Stimulated activated CD8-positive, alpha-beta memory T cell treated with anti-CD3 and anti-CD28 coated beads, Interleukin-15, amount 100 ng/mL, for 4 hours (primary cell): ENCODE measurements around the gene GPC5.
"Not testable (repeated sequence)": the region's sequence is repeated elsewhere in the genome, so short reads cannot be mapped to it uniquely, and the experiment has no call there.

Source experiments
- DNase-seq, 2 donors: peaks; one replicate each; pipeline ENCODE4 v3.0.0-alpha.2; 2020; ENCODE audit warnings: low read depth in 2 of 2

Gene GPC5

GRCh38 chr13:92461831-92462230 is 1063.4 kb downstream of the GPC5 start:
- DNase-seq = no peak

GRCh38 chr13:92463134-92463533 is 1064.7 kb downstream of the GPC5 start:
- no peak for DNase-seq

DNA sequence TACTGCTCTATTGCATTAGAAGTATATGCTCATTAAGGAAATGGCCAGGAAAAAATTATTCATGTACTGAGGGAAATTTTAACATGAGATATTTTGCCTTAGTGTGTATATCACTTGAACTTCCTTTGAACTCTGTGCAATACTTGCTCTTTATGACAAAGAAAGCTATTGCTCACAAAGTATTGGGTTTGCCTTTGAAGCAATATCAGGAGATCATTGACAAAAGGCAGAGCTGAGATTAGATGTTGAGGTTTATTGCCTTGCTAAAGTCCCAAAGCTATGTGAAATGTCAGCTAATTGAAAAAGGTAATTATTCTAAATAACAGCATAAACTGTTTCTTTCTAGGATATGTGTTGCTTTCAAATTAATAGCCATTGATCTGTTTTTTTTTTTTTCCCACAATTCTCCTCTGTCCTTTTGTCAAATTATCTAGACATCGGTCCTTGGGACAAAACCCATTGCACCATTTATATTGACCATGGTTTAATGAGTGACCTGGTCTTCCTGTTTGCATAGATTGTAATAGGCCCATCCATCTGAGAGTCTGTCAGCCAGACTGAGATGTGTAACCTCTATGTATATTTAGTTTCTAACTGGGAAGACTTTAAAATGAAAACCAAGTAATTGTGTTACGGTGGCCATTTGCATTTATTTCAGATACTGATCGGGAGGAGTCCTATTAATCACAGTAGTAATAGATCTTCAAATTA is 1075.5 kb downstream of the GPC5 start:
- DNase-seq = no peak

DNA sequence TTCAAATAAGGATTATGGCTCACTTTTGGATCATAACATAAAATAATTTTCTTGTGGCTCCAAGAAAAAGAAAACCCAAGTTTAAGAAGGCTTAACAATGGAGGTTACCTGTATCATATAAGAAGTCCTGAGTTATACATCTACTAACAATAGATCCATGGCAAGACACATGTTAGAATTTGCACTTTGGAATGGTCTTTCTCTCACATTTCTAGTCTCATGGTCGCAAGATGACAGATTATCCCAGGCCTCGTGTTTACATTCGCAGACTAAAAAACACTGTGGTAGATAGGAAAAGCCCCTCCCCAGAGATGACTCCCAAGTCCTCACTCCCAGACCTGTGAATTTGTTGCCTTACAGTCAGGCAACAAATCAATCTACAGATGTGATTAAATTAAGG is 1082.0 kb downstream of the GPC5 start:
- DNase-seq = no peak

GRCh38 chr13:92482790-92483189 is 1084.4 kb downstream of the GPC5 start:
- not testable (repeated sequence) for DNase-seq

GRCh38 chr13:92483894-92484293 is 1085.5 kb downstream of the GPC5 start:
- no peak for DNase-seq

DNA sequence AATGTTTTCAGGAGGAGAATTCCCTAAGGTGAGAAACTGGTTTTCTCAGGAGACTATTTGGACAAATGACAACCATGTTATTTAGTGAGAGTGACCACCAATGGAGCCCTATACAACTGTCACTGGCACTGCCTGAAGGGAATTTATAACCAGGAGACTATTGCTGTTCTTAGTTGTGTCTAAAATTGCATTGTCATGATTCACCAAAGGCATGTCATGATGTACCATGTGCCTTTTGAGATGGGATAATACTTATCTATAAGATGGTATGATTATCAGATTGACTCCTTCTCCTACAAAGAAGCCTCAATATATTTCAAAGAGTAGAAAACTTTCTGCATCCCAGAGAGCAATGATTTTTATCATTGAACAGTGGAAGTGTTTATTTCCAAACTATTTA is 1088.8 kb downstream of the GPC5 start:
- no peak for DNase-seq

- no peak for DNase-seq
Measured at GRCh38 chr13:92488249-92488852, 1089.9 kb downstream of the GPC5 start.

DNA sequence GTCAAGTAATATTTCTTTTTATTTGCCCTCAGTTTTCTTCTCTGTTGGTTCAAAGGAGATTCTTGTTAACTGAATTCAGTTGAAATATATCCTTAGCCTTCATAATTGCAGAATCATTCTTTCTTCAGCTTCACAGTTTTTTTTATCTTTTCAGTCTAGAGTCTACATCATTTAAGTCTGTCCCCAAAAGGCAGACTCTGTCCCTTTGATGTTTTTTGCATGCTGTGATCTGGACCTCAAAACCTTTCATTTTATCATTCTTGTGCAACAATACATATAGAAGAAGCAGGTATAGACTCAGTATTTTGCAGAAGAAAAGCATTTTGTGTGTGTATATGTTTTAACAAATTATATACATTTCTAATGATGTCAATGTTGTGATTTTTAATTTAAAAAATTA is 1093.4 kb downstream of the GPC5 start:
- no peak for DNase-seq

DNA sequence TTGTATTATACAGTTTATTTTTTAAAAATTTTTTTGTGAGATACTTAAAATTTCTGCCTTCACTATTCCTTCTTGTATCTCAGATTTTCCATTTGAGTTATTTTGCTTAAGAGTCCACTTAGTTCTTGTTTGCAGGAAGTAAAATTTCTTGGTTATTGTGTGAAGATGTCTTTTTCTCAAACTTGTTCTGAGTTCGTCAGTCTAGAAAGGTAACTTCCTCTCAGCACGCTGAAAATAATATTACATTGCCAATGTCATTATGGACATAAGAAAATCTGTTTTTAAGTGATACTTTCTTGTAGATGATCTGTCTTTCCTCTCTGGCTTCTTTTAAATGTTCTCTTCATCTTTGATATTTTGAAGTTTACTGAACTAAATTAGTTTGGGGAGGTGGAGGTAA is 1096.5 kb downstream of the GPC5 start:
- DNase-seq = no peak

DNA sequence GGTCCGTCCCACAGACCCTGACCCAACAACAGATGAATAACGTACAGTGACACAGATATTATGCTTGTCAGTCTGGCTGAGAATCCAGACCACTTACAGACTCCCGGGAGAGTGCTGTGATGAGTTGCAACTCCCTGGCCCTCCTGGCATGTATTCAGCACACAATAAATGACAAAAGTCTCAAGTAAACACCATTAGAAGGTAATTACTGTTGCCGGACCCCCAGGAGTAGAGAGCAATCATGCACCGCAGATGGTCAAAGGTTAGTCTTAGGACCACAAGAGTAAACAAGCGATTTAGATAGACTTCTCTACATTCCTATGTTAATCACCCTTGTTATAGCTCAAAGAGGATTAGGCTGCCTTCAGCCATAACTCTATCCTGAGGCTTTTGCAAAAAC is 1101.8 kb downstream of the GPC5 start:
- DNase-seq = no peak

GRCh38 chr13:92510416-92510815 is 1112.0 kb downstream of the GPC5 start:
- no peak for DNase-seq

- DNase-seq = no peak
Measured at GRCh38 chr13:92512852-92513251, 1114.4 kb downstream of the GPC5 start.

- DNase-seq = no peak
Measured at GRCh38 chr13:92513672-92514071, 1115.3 kb downstream of the GPC5 start.

GRCh38 chr13:92514420-92515125 is 1116.2 kb downstream of the GPC5 start:
- no peak for DNase-seq

- not testable (repeated sequence) for DNase-seq
Measured at GRCh38 chr13:92516878-92517277, 1118.5 kb downstream of the GPC5 start.

DNA sequence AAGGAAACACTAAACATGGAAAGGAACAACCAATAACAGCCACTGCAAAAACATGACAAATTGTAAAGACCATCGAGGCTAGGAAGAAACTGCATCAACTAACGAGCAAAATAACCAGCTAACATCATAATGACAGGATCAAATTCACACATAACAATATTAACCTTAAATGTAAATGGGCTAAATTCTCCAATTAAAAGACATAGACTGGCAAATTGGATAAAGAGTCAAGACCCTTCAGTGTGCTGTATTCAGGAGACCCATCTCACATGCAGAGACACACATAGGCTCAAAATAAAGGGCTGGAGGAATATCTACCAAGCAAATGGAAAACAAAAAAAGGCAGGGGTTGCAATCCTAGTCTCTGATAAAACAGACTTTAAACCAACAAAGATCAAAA is 1120.2 kb downstream of the GPC5 start:
- DNase-seq = not testable (repeated sequence)

DNA sequence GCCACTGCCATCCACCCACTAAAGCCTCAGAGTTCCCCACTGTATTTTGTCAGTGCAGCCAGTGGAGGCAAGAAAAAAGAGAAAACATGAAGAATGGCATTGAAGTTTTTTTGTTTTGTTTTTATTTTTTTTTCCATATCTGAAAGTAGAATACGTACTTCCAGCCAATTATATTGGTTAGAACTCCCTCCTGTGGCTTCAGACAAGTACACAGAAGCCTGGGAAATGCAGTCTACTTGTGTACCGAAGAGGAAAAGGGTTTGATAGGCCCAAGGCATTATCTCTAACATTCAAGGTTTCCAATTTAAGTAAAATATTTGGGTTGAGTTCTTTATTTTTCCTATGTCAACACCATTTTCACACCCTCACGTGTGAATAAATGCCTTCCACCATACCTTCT is 1131.9 kb downstream of the GPC5 start:
- no peak for DNase-seq

DNA sequence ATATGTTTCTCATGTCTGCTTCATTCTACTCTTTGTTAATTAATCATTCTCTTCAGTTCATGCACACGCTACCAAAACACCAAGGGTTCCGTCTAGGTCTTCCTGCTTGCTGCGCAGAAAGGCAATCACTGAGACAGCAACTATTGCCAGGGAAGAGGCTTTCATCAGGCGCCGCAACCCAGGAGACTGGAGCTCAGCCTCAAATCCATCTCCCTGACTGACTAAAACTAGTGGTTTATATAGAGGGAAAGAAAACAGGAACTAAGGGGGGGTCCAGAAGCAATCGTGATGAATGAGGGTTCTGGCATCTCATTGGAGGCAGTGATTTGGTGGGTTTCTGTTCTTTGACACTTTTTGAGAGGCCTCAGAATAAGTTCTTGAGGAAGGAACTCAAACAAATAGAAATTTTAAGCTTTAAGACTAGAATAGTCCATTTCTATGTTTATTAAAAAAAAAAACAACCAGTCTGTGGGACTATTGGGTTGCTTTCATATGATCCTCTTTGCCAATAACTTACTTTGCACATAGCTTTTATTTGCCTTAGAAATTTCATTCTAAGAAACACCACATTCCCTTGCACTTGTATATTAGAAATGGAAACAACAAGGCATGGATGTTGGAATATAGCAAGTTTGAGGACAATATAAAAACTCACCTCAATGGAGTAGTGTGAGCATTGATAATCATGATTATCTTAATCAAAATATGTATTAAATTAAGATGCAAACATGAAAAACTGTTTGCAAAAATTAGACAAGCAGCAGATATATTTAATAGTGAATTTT is 1137.0 kb downstream of the GPC5 start:
- DNase-seq = no peak

- DNase-seq = no peak
Measured at GRCh38 chr13:92537471-92537870, 1139.0 kb downstream of the GPC5 start.

DNA sequence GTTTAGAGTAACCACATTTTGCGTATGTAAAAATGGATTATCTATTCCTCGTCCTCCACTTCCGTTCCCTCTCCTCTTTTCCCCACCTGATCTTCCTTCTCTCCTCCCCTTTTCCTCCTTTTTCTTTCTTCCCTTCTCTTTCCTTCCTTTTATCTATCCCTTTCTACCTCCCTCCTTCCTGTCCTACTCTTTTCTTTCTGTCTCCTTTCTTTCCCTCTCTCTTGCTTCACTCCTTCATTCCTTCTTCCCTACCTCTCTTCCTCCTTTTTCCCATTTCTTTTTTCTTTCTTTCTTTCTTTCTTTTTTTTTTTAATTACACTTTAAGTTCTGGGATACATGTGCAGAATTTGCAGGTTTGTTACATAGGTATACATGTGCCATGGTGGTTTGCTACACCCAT is 1139.7 kb downstream of the GPC5 start:
- DNase-seq = no peak

GRCh38 chr13:92539148-92539547 is 1140.7 kb downstream of the GPC5 start:
- DNase-seq = not testable (repeated sequence)
